SK-N-SH (cell line): Measurements from ENCODE around the gene SPG7. TPM values are rescaled to one million over a fixed set of nuclear protein-coding genes. Genes with fewer than 3 reads are reported as not detected.

Experiments
- CTCF ChIA-PET: fragments of 300-600, 350-600 bp; formaldehyde crosslinking; extraction: SDS; loops from one replicate; lab custom pipeline; 2021; lab: Yijun Ruan, JAX
- POLR2A ChIA-PET: fragments of 350-600 bp; sonication (Branson Sonifier 250); formaldehyde crosslinking; extraction: SDS; loops from one replicate; lab custom pipeline; 2020; ENCODE audit warnings: antibody characterized with exemption, inconsistent platforms; lab: Yijun Ruan, JAX
- DNase-seq: peaks from one replicate; pipeline ENCODE4 v3.0.0; 2012
- H2AFZ ChIP-seq: fragments of 200-600 bp; sonication (generic); 2 replicates; pipeline ENCODE4 v1.8.1; 2016; ENCODE audit warnings: antibody characterized with exemption, mild to moderate bottlenecking, low read depth
- H3F3A ChIP-seq: fragments of 200-600 bp; sonication (generic); replicated peaks from 2 replicates; pipeline ENCODE3; 2016; ENCODE audit warnings: antibody characterized with exemption, mild to moderate bottlenecking; ENCODE audit not compliant: insufficient read depth
- H3K27ac ChIP-seq, 2 experiments: fragments of 200-500 bp in 1 of 2; fragments of 200-600 bp in 1 of 2; sonication (Bioruptor generic) in 1 of 2; sonication (generic), shearing (Covaris generic) in 1 of 2; 2 replicates each; pipeline versions ENCODE4 v1.5.1 to v1.6.1; 2014 to 2016; ENCODE audit warnings: low read depth in 2 of 2, inconsistent platforms in 1 of 2, low read length in 1 of 2, mild to moderate bottlenecking in 1 of 2, mixed read lengths in 1 of 2
- H3K27me3 ChIP-seq: fragments of 200-600 bp; sonication (generic), shearing (Covaris generic); 2 replicates; pipeline ENCODE4 v1.6.1; 2016; ENCODE audit warnings: mixed run types; ENCODE audit not compliant: insufficient read depth
- H3K36me3 ChIP-seq, 2 experiments: fragments of 200-500 bp in 1 of 2; fragments of 200-600 bp in 1 of 2; sonication (Bioruptor generic) in 1 of 2; sonication (generic) in 1 of 2; replicated peaks in 1 of 2; 2 replicates each; pipeline versions ENCODE3 to v1.5.1; 2014 to 2016; ENCODE audit warnings: low read length in 1 of 2, mild to moderate bottlenecking in 1 of 2; ENCODE audit not compliant: insufficient read depth in 2 of 2, control insufficient read depth in 1 of 2
- H3K4me1 ChIP-seq, 2 experiments: fragments of 200-500 bp in 1 of 2; fragments of 200-600 bp in 1 of 2; sonication (Bioruptor generic) in 1 of 2; sonication (generic), shearing (Covaris generic) in 1 of 2; 2 replicates each; pipeline versions ENCODE4 v1.5.1 to v1.6.1; 2014 to 2016; ENCODE audit warnings: low read depth in 1 of 2, low read length in 1 of 2, mixed run types in 1 of 2; ENCODE audit not compliant: insufficient read depth in 2 of 2, control insufficient read depth in 1 of 2
- H3K4me2 ChIP-seq: fragments of 200-600 bp; sonication (generic), shearing (Covaris generic); 2 replicates; pipeline ENCODE4 v1.6.1; 2017; ENCODE audit warnings: mixed run types
- H3K4me3 ChIP-seq, 2 experiments: fragments of 200-500 bp in 1 of 2; fragments of 200-600 bp in 1 of 2; sonication (Bioruptor generic) in 1 of 2; sonication (generic), shearing (Covaris generic) in 1 of 2; 2 replicates each; pipeline versions ENCODE4 v1.5.1 to v1.8.1; 2014 to 2016; ENCODE audit warnings: low read depth in 2 of 2, inconsistent platforms in 1 of 2, low read length in 1 of 2, mild to moderate bottlenecking in 1 of 2, mixed read lengths in 1 of 2, moderate library complexity in 1 of 2
- H3K79me2 ChIP-seq: fragments of 200-600 bp; sonication (generic); 2 replicates; pipeline ENCODE4 v1.8.1; 2017; ENCODE audit warnings: mild to moderate bottlenecking; ENCODE audit not compliant: insufficient read depth
- H3K9ac ChIP-seq: fragments of 200-600 bp; sonication (generic); 2 replicates; pipeline ENCODE4 v1.6.1; 2017; ENCODE audit warnings: mixed run types
- H3K9me2 ChIP-seq: fragments of 200-600 bp; sonication (generic); 2 replicates; pipeline ENCODE4 v1.6.1; 2017; ENCODE audit warnings: mixed run types
- H3K9me3 ChIP-seq: fragments of 200-600 bp; sonication (generic); 2 replicates; pipeline ENCODE4 v1.6.1; 2017; ENCODE audit warnings: mixed run types, mild to moderate bottlenecking, moderate library complexity
- H4K20me1 ChIP-seq: fragments of 200-600 bp; sonication (generic); 2 replicates; pipeline ENCODE4 v1.6.1; 2017; ENCODE audit warnings: mild to moderate bottlenecking, mixed run types; ENCODE audit not compliant: insufficient read depth
- CHD2 ChIP-seq: fragments of 150-350 bp; IDR thresholded peaks from 2 replicates; pipeline ENCODE4 v1.6.1; 2018; ENCODE audit warnings: low read length; ENCODE audit not compliant: partially characterized antibody
- ELF1 ChIP-seq: IDR thresholded peaks from 2 replicates; pipeline ENCODE4 v1.4.0; 2012
- EP300 ChIP-seq, 2 experiments: IDR thresholded peaks; 2 replicates each; pipeline versions ENCODE4 v1.4.0 to v1.6.1; 2012; ENCODE audit warnings: borderline replicate concordance in 1 of 2, low read depth in 1 of 2, low read length in 1 of 2
- EZH2phosphoT487 ChIP-seq: fragments of 200-600 bp; sonication (generic); IDR thresholded peaks from 2 replicates; pipeline ENCODE4 v1.6.1; 2017; ENCODE audit warnings: low read depth, mixed run types, mild to moderate bottlenecking, antibody characterized with exemption, moderate library complexity, borderline replicate concordance
- FOXM1 ChIP-seq: IDR thresholded peaks from 2 replicates; pipeline ENCODE4 v1.4.0; 2012; ENCODE audit warnings: low read depth, mild to moderate bottlenecking
- GATA2 ChIP-seq: sonication (generic); formaldehyde crosslinking; IDR thresholded peaks from 2 replicates; pipeline ENCODE4 v1.5.0; 2020; ENCODE audit warnings: mild to moderate bottlenecking, missing genetic modification reagents
- JUND ChIP-seq: IDR thresholded peaks from 2 replicates; pipeline ENCODE4 v1.4.0; 2012
- MAX ChIP-seq: IDR thresholded peaks from 2 replicates; pipeline ENCODE4 v1.4.0; 2012; ENCODE audit warnings: low read depth
- RAD21 ChIP-seq: IDR thresholded peaks from 2 replicates; pipeline ENCODE4 v1.6.1; 2012; ENCODE audit warnings: mild to moderate bottlenecking, low read length
- RXRA ChIP-seq: IDR thresholded peaks from 2 replicates; pipeline ENCODE4 v1.4.0; 2012; ENCODE audit warnings: low read depth, mild to moderate bottlenecking, borderline replicate concordance
- SIN3A ChIP-seq: IDR thresholded peaks from 2 replicates; pipeline ENCODE4 v1.6.1; 2012; ENCODE audit warnings: low read depth, mild to moderate bottlenecking, low read length, moderate library complexity, borderline replicate concordance
- SMC3 ChIP-seq: IDR thresholded peaks from 2 replicates; pipeline ENCODE4 v1.6.1; 2012; ENCODE audit warnings: low read depth, low read length, improper control_type of control experiment
- TAF1 ChIP-seq: IDR thresholded peaks from 2 replicates; pipeline ENCODE4 v1.6.1; 2012; ENCODE audit warnings: low read depth, mild to moderate bottlenecking, low read length, moderate library complexity, borderline replicate concordance
- TEAD4 ChIP-seq: IDR thresholded peaks from 2 replicates; pipeline ENCODE4 v1.4.0; 2012; ENCODE audit warnings: mild to moderate bottlenecking, borderline replicate concordance; ENCODE audit not compliant: insufficient read depth
- USF1 ChIP-seq: IDR thresholded peaks from 2 replicates; pipeline ENCODE4 v1.4.0; 2012; ENCODE audit warnings: low read depth, borderline replicate concordance
- USF2 ChIP-seq: fragments of 150-350 bp; IDR thresholded peaks from 2 replicates; pipeline ENCODE4 v1.6.1; 2017; ENCODE audit warnings: antibody characterized with exemption, low read length, low read depth, borderline replicate concordance
- ZBTB33 ChIP-seq: IDR thresholded peaks from 2 replicates; pipeline ENCODE4 v1.4.0; 2012; ENCODE audit warnings: low read depth, borderline replicate concordance
- WGBS: methylation state at CpG from one replicate; pipeline ENCODE4 v1.1.6; 2017; ENCODE audit warnings: low lambda C conversion rate; 5-methylcytosine and 5-hydroxymethylcytosine counted together
- polyA plus RNA-seq, 3 experiments: library from polyadenylated mRNA; depleted of rRNA; stranded (reverse); fragments of >200 nt; gene quantifications; 2 replicates each; pipeline ENCODE4 v1.2.3, GENCODE V29; 2012

SPG7 gene
- polyA plus RNA-seq, 1 of the 3 experiments (the other 2 are of a cell fraction) = 100 TPM

- Histone ChIP-seq H3K4me3 (no peak overlapping the region), H3K4me1 (no peaks in the 10 kb centered on the region), H3K4me2 (no peak overlapping the region), H3K9me2 (no peaks in the 10 kb centered on the region), H4K20me1 (no peaks in the 10 kb centered on the region), H3K9ac (no peak overlapping the region), H3K79me2 (no peaks in the 10 kb centered on the region), H3K27me3 (no peaks in the 10 kb centered on the region), H2AFZ (no peak overlapping the region), H3K27ac (no peak overlapping the region), H3F3A (peaks cover 19% of the 10 kb centered on the region), H3K9me3 (no peaks in the 10 kb centered on the region), H3K36me3 (peaks cover 30 to 59% of the 10 kb centered on the region in 2 experiments)
- DNase-seq = no peak
- CTCF ChIA-PET = interaction anchor here (1.1 to 1.4 kb wide), 3 partner anchors 15 to 219 kb away, joined by 3 to 4 read pairs (median 3); no protein-coding TSS in a partner anchor
- WGBS = 95% methylated on average over 22 of the region's 22 CpGs
- TF ChIP-seq SIN3A (no peak), EP300 (IDR thresholded peaks at IDR 0.05; ENCODE audit: borderline replicate concordance in 1 of 2, low read depth in 1 of 2, low read length in 1 of 2) (no peak), RXRA (no peak)
- POLR2A ChIA-PET = no interaction called here
These were observed 44.1 kb downstream of the SPG7 start for GRCh38 chr16:89552329-89552728.

- ChIA-PET CTCF (interaction anchor here (1.1 to 1.4 kb wide), 2 partner anchors 89 to 220 kb away, joined by 3 to 4 read pairs; no protein-coding TSS in a partner anchor), POLR2A (no interaction called here)
- no peak for TF ChIP-seq SMC3
- no peak for TF ChIP-seq USF2
- no peak for TF ChIP-seq RXRA
- TF ChIP-seq FOXM1 = no peak
- TF ChIP-seq RAD21 = no peak
- TF ChIP-seq MAX = no peak
- no peak for TF ChIP-seq ELF1
- TF ChIP-seq JUND = no peak
- TF ChIP-seq EP300 (IDR thresholded peaks at IDR 0.05; ENCODE audit: borderline replicate concordance in 1 of 2, low read depth in 1 of 2, low read length in 1 of 2) = no peak
- no peak for TF ChIP-seq USF1
- TF ChIP-seq TEAD4 = no peak
- TF ChIP-seq EZH2phosphoT487 = no peak
- no peak for TF ChIP-seq TAF1
- no peak for TF ChIP-seq GATA2 (CRISPR knock-in tag)
- TF ChIP-seq SIN3A = no peak
- TF ChIP-seq ZBTB33 = no peak
- no peak for TF ChIP-seq CHD2
- 95% methylated on average over 11 of the region's 13 CpGs for WGBS
- no peaks in the 10 kb centered on the region for H4K20me1 ChIP-seq
- H3K27me3 ChIP-seq = no peaks in the 10 kb centered on the region
- no peak overlapping the region for H3K27ac ChIP-seq
- peaks cover 26 to 57% of the 10 kb centered on the region in 2 experiments for H3K36me3 ChIP-seq
- H3K79me2 ChIP-seq = no peaks in the 10 kb centered on the region
- H3K9ac ChIP-seq = no peak overlapping the region
- DNase-seq = no peak
- no peak overlapping the region for H2AFZ ChIP-seq
- no peaks in the 10 kb centered on the region for H3K9me2 ChIP-seq
- no peak overlapping the region for H3K4me2 ChIP-seq
- no peaks in the 10 kb centered on the region for H3K4me1 ChIP-seq
- no peak overlapping the region for H3K4me3 ChIP-seq
- peaks cover 23% of the 10 kb centered on the region for H3F3A ChIP-seq
- no peaks in the 10 kb centered on the region for H3K9me3 ChIP-seq
These were observed 44.7 kb downstream of the SPG7 start for GRCh38 chr16:89552913-89553312.
